Measurements from ENCODE around the gene GALT. TPM values are rescaled to one million over a fixed set of nuclear protein-coding genes. Genes with fewer than 3 reads are reported as not detected.

GALT gene
- total RNA-seq, 1 donor from 2014 or later = 51.5 TPM

DNA sequence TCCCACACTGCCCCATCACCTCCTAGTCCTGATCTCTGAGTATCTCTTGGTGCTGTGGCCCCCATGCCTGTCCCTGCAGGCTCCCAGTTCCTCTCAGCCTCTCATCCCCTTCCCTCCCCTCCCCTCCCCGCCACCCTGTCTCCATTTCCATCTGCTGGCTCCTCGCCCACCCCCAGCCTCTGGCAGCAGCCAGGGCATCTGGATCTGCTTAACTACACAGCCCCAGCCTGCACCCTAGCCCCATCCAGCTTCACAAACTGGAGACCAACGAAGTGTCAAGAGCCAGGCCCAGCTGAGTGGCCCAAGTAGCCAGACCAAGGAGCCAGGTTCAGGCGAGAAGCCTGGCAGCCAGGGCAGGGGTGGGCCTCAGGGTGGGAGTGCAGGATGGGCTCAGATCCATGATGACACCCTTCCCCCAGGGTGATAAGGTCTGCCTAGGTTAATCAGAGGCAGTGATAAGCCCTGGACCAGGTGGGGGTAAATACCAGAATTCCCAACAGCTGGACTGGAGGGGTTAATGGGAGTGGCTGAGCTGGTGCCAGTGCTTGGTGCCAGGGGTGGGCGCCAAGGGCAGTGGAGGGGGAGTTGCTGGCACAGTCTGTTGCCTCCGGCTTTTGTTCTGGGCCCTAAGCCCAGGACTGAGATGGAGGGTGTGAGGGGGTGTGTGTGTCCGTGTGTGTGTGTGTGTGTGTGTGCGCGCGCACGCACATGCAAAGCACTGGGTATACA lies 8.0 kb downstream of the GALT start:
- intact Hi-C loops (cut with micrococcal nuclease) = no loop called here
- peaks cover 62% of the 10 kb centered on the region for H3K4me1 ChIP-seq
- peak overlapping the region; percentile 93 for H3K27ac ChIP-seq (replicated peaks)
- H3K36me3 ChIP-seq = peaks cover 14% of the 10 kb centered on the region
- H3K27me3 ChIP-seq (ENCODE audit: low read depth) = no peaks in the 10 kb centered on the region
- TF ChIP-seq, protein P1, sequence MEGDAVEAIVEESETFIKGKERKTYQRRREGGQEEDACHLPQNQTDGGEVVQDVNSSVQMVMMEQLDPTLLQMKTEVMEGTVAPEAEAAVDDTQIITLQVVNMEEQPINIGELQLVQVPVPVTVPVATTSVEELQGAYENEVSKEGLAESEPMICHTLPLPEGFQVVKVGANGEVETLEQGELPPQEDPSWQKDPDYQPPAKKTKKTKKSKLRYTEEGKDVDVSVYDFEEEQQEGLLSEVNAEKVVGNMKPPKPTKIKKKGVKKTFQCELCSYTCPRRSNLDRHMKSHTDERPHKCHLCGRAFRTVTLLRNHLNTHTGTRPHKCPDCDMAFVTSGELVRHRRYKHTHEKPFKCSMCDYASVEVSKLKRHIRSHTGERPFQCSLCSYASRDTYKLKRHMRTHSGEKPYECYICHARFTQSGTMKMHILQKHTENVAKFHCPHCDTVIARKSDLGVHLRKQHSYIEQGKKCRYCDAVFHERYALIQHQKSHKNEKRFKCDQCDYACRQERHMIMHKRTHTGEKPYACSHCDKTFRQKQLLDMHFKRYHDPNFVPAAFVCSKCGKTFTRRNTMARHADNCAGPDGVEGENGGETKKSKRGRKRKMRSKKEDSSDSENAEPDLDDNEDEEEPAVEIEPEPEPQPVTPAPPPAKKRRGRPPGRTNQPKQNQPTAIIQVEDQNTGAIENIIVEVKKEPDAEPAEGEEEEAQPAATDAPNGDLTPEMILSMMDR (IDR thresholded peaks at IDR 0.05; ENCODE audit: borderline replicate concordance) = no peak
- peak overlapping the region; percentile 72 for H3K4me3 ChIP-seq
- H3K9me3 ChIP-seq (replicated peaks) = no peaks in the 10 kb centered on the region
- DNase-seq = peak; percentile 79

DNA sequence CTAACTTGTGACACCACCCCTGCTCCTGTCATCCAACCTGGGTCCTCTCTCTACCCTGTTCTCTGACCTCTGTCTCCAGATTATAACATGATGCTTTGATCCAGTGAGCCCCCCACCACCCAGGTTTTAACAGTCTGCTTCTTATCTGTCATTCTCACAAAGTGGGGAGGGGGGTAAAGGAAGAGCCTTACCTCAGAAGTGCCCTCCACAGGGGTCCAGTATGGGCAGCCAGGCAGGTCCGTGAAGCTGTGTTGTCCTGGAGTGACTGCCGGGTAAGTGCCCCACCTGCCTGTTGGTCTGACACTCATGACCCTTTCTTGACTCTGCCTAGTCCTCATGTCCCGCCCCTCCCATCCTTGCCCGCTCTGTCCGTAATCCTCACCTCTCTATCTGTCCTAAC lies 8.9 kb downstream of the GALT start:
- peak overlapping the region; percentile 37 for H3K4me3 ChIP-seq
- no peak for DNase-seq
- H3K27ac ChIP-seq (replicated peaks) = peak overlapping the region; percentile 93
- peaks cover 15% of the 10 kb centered on the region for H3K36me3 ChIP-seq
- peaks cover 62% of the 10 kb centered on the region for H3K4me1 ChIP-seq
- no peaks in the 10 kb centered on the region for H3K27me3 ChIP-seq (ENCODE audit: low read depth)
- no peaks in the 10 kb centered on the region for H3K9me3 ChIP-seq (replicated peaks)
- intact Hi-C loops (cut with micrococcal nuclease) = no loop called here
- TF ChIP-seq, protein P1 (IDR thresholded peaks at IDR 0.05; ENCODE audit: borderline replicate concordance) = no peak

DNA sequence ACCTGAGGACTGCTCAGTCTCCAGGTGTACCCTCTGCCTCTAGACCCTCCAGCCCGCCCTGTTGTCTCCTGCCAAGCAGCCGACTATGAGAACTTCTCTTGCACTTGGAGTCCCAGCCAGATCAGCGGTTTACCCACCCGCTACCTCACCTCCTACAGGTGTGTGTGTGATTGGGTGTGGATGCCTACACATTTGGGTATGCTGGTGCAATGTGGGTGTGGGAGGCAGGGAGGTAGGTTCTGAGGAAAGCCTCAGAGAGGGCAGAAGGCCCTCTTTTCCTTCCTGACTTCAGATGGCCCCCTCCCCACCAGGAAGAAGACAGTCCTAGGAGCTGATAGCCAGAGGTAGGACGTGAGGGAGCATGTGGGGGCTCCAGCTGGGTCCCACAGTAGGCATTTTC lies 10.5 kb downstream of the GALT start:
- Histone ChIP-seq H3K4me3 (no peak overlapping the region), H3K4me1 (peaks cover 48% of the 10 kb centered on the region), H3K9me3 (replicated peaks) (no peaks in the 10 kb centered on the region), H3K36me3 (peaks cover 22% of the 10 kb centered on the region), H3K27ac (replicated peaks) (no peak overlapping the region), H3K27me3 (ENCODE audit: low read depth) (no peaks in the 10 kb centered on the region)
- TF ChIP-seq, protein P1 (IDR thresholded peaks at IDR 0.05; ENCODE audit: borderline replicate concordance) = no peak
- intact Hi-C loops (cut with micrococcal nuclease) = no loop called here
- DNase-seq = no peak

- Histone ChIP-seq H3K9me3 (replicated peaks) (no peaks in the 10 kb centered on the region), H3K4me3 (no peak overlapping the region), H3K27me3 (ENCODE audit: low read depth) (no peaks in the 10 kb centered on the region), H3K36me3 (peaks cover 22% of the 10 kb centered on the region), H3K27ac (replicated peaks) (no peak overlapping the region), H3K4me1 (peaks cover 35% of the 10 kb centered on the region)
- TF ChIP-seq, protein P1 (IDR thresholded peaks at IDR 0.05; ENCODE audit: borderline replicate concordance) = no peak
- intact Hi-C loops (cut with micrococcal nuclease) = no loop called here
- DNase-seq = no peak
Observed at GRCh38 chr9:34658461-34658860, 12.0 kb downstream of the GALT start.

DNA sequence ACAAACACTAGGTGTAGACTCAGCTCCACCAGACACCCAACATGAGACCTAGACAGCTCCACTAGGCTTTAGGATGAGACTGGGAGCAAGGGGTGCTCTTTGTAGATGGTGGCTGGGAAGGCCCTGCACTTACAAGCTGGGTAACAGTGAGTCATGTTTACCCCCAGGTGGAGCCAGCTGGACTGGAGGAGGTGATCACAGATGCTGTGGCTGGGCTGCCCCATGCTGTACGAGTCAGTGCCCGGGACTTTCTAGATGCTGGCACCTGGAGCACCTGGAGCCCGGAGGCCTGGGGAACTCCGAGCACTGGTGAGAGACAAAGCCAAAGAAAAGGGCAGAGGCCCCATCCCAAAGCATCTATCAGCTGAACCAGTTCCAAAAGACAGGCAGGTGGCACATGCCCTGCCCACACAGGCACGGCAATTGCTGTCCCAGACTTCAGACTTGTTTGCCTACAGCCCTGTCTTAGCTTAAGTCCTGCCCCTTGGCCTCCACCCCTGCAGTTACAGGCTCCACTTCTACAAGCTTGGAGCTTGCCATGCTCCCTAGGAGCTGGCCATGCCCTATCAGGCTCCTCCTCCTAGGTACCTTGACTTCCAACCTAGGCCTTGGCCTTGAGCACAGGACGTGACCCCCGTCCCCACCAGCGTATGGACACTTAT lies 13.2 kb downstream of the GALT start:
- peaks cover 27% of the 10 kb centered on the region for H3K4me1 ChIP-seq
- H3K27ac ChIP-seq (replicated peaks) = no peak overlapping the region
- intact Hi-C loops (cut with micrococcal nuclease) = no loop called here
- H3K9me3 ChIP-seq (replicated peaks) = no peaks in the 10 kb centered on the region
- DNase-seq = no peak
- TF ChIP-seq, protein P1 (IDR thresholded peaks at IDR 0.05; ENCODE audit: borderline replicate concordance) = no peak
- H3K36me3 ChIP-seq = peaks cover 22% of the 10 kb centered on the region
- no peaks in the 10 kb centered on the region for H3K27me3 ChIP-seq (ENCODE audit: low read depth)
- H3K4me3 ChIP-seq = no peak overlapping the region
